SK-N-SH (cell line): Measurements from ENCODE around the gene LGI4. TPM values are rescaled to one million over a fixed set of nuclear protein-coding genes. Genes with fewer than 3 reads are reported as not detected.
A peak's percentile ranks its signal among the peaks of the same experiment; 100 is the strongest.

Source experiments
- CTCF ChIA-PET: fragments of 300-600, 350-600 bp; formaldehyde crosslinking; extraction: SDS; loops from one replicate; lab custom pipeline; 2021; lab: Yijun Ruan, JAX
- POLR2A ChIA-PET: fragments of 350-600 bp; sonication (Branson Sonifier 250); formaldehyde crosslinking; extraction: SDS; loops from one replicate; lab custom pipeline; 2020; ENCODE audit warnings: antibody characterized with exemption, inconsistent platforms; lab: Yijun Ruan, JAX
- DNase-seq: peaks from one replicate; pipeline ENCODE4 v3.0.0; 2012
- H2AFZ ChIP-seq: fragments of 200-600 bp; sonication (generic); 2 replicates; pipeline ENCODE4 v1.8.1; 2016; ENCODE audit warnings: antibody characterized with exemption, mild to moderate bottlenecking, low read depth
- H3F3A ChIP-seq: fragments of 200-600 bp; sonication (generic); replicated peaks from 2 replicates; pipeline ENCODE3; 2016; ENCODE audit warnings: antibody characterized with exemption, mild to moderate bottlenecking; ENCODE audit not compliant: insufficient read depth
- H3K27ac ChIP-seq, 2 experiments: fragments of 200-500 bp in 1 of 2; fragments of 200-600 bp in 1 of 2; sonication (Bioruptor generic) in 1 of 2; sonication (generic), shearing (Covaris generic) in 1 of 2; 2 replicates each; pipeline versions ENCODE4 v1.5.1 to v1.6.1; 2014 to 2016; ENCODE audit warnings: low read depth in 2 of 2, inconsistent platforms in 1 of 2, low read length in 1 of 2, mild to moderate bottlenecking in 1 of 2, mixed read lengths in 1 of 2
- H3K27me3 ChIP-seq: fragments of 200-600 bp; sonication (generic), shearing (Covaris generic); 2 replicates; pipeline ENCODE4 v1.6.1; 2016; ENCODE audit warnings: mixed run types; ENCODE audit not compliant: insufficient read depth
- H3K36me3 ChIP-seq, 2 experiments: fragments of 200-500 bp in 1 of 2; fragments of 200-600 bp in 1 of 2; sonication (Bioruptor generic) in 1 of 2; sonication (generic) in 1 of 2; replicated peaks in 1 of 2; 2 replicates each; pipeline versions ENCODE3 to v1.5.1; 2014 to 2016; ENCODE audit warnings: low read length in 1 of 2, mild to moderate bottlenecking in 1 of 2; ENCODE audit not compliant: insufficient read depth in 2 of 2, control insufficient read depth in 1 of 2
- H3K4me1 ChIP-seq, 2 experiments: fragments of 200-500 bp in 1 of 2; fragments of 200-600 bp in 1 of 2; sonication (Bioruptor generic) in 1 of 2; sonication (generic), shearing (Covaris generic) in 1 of 2; 2 replicates each; pipeline versions ENCODE4 v1.5.1 to v1.6.1; 2014 to 2016; ENCODE audit warnings: low read depth in 1 of 2, low read length in 1 of 2, mixed run types in 1 of 2; ENCODE audit not compliant: insufficient read depth in 2 of 2, control insufficient read depth in 1 of 2
- H3K4me2 ChIP-seq: fragments of 200-600 bp; sonication (generic), shearing (Covaris generic); 2 replicates; pipeline ENCODE4 v1.6.1; 2017; ENCODE audit warnings: mixed run types
- H3K4me3 ChIP-seq, 2 experiments: fragments of 200-500 bp in 1 of 2; fragments of 200-600 bp in 1 of 2; sonication (Bioruptor generic) in 1 of 2; sonication (generic), shearing (Covaris generic) in 1 of 2; 2 replicates each; pipeline versions ENCODE4 v1.5.1 to v1.8.1; 2014 to 2016; ENCODE audit warnings: low read depth in 2 of 2, inconsistent platforms in 1 of 2, low read length in 1 of 2, mild to moderate bottlenecking in 1 of 2, mixed read lengths in 1 of 2, moderate library complexity in 1 of 2
- H3K79me2 ChIP-seq: fragments of 200-600 bp; sonication (generic); 2 replicates; pipeline ENCODE4 v1.8.1; 2017; ENCODE audit warnings: mild to moderate bottlenecking; ENCODE audit not compliant: insufficient read depth
- H3K9ac ChIP-seq: fragments of 200-600 bp; sonication (generic); 2 replicates; pipeline ENCODE4 v1.6.1; 2017; ENCODE audit warnings: mixed run types
- H3K9me2 ChIP-seq: fragments of 200-600 bp; sonication (generic); 2 replicates; pipeline ENCODE4 v1.6.1; 2017; ENCODE audit warnings: mixed run types
- H3K9me3 ChIP-seq: fragments of 200-600 bp; sonication (generic); 2 replicates; pipeline ENCODE4 v1.6.1; 2017; ENCODE audit warnings: mixed run types, mild to moderate bottlenecking, moderate library complexity
- H4K20me1 ChIP-seq: fragments of 200-600 bp; sonication (generic); 2 replicates; pipeline ENCODE4 v1.6.1; 2017; ENCODE audit warnings: mild to moderate bottlenecking, mixed run types; ENCODE audit not compliant: insufficient read depth
- CTCF ChIP-seq: fragments of 200-600 bp; sonication (generic); IDR thresholded peaks from 2 replicates; pipeline ENCODE4 v1.6.1; 2017; ENCODE audit warnings: antibody characterized with exemption, mild to moderate bottlenecking, moderate library complexity
- FOSL2 ChIP-seq: IDR thresholded peaks from 2 replicates; pipeline ENCODE4 v1.4.0; 2012; ENCODE audit warnings: low read depth, mild to moderate bottlenecking, moderate library complexity, borderline replicate concordance
- JUND ChIP-seq: IDR thresholded peaks from 2 replicates; pipeline ENCODE4 v1.4.0; 2012
- MAX ChIP-seq: IDR thresholded peaks from 2 replicates; pipeline ENCODE4 v1.4.0; 2012; ENCODE audit warnings: low read depth
- MXI1 ChIP-seq: IDR thresholded peaks from 2 replicates; pipeline ENCODE4 v1.6.1; 2012; ENCODE audit warnings: mild to moderate bottlenecking, low read depth, low read length, improper control_type of control experiment
- RAD21 ChIP-seq: IDR thresholded peaks from 2 replicates; pipeline ENCODE4 v1.6.1; 2012; ENCODE audit warnings: mild to moderate bottlenecking, low read length
- RCOR1 ChIP-seq: fragments of 150-350 bp; IDR thresholded peaks from 2 replicates; pipeline ENCODE4 v1.6.1; 2017; ENCODE audit warnings: antibody characterized with exemption, low read length
- REST ChIP-seq: IDR thresholded peaks from 2 replicates; pipeline ENCODE4 v1.6.1; 2012; ENCODE audit warnings: mild to moderate bottlenecking, low read depth, low read length, moderate library complexity
- TAF1 ChIP-seq: IDR thresholded peaks from 2 replicates; pipeline ENCODE4 v1.6.1; 2012; ENCODE audit warnings: low read depth, mild to moderate bottlenecking, low read length, moderate library complexity, borderline replicate concordance
- TCF12 ChIP-seq: IDR thresholded peaks from 2 replicates; pipeline ENCODE4 v1.4.0; 2012
- WGBS: methylation state at CpG from one replicate; pipeline ENCODE4 v1.1.6; 2017; ENCODE audit warnings: low lambda C conversion rate; 5-methylcytosine and 5-hydroxymethylcytosine counted together
- polyA plus RNA-seq, 3 experiments: library from polyadenylated mRNA; depleted of rRNA; stranded (reverse); fragments of >200 nt; gene quantifications; 2 replicates each; pipeline ENCODE4 v1.2.3, GENCODE V29; 2012

The LGI4 gene
- polyA plus RNA-seq, 1 of the 3 experiments (the other 2 are of a cell fraction): 0.05 TPM

DNA sequence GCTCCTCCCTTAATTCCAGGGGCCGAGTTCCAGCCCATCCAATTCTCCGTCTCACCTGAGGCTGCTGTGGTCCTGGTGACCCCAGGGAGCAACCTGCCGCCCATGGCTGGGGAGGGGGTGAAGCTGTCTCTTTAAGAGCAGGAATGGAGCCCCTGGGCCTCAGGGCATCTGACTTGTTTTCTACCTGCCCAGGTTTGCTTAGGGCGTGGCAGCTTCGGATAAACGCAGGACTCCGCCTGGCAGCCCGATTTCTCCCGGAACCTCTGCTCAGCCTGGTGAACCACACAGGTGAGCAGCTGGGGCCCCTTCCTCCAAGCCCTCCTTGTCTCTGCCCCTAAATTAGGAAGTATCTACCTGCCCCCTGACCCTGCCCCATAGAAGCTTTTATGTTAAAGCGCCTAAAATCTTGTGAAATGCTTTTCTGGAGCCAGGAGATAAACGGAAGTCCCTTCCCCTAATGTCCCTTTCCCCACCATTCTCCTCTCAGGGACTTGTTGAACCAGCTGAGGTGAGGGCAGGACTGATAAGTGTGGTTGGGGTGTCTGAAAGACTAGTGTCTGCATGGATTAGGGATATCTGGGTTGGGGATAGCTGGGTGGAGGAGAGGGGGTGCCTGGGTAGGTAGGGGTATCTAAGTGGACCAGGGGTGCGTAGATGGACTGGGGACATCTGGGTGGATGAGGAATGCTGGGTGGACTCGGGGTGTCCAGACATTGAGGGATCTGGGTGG, 18.6 kb downstream of the LGI4 start:
- no peak overlapping the region for H3K9ac ChIP-seq
- H3F3A ChIP-seq: no peaks in the 10 kb centered on the region
- peaks cover 0 to 8% of the 10 kb centered on the region in 2 experiments; a peak in 1 of 4 replicates for H3K4me1 ChIP-seq
- H3K27ac ChIP-seq: no peak overlapping the region
- no peaks in the 10 kb centered on the region; the same call in 1 of the 2 replicates for H3K27me3 ChIP-seq
- no peak overlapping the region for H3K4me3 ChIP-seq
- no peaks in the 10 kb centered on the region for H3K36me3 ChIP-seq
- WGBS: 56% methylated on average over 12 of the region's 13 CpGs
- H4K20me1 ChIP-seq: no peaks in the 10 kb centered on the region
- no peak overlapping the region for H3K4me2 ChIP-seq
- no peaks in the 10 kb centered on the region for H3K9me2 ChIP-seq
- DNase-seq: no peak
- H2AFZ ChIP-seq: no peak overlapping the region
- H3K9me3 ChIP-seq: no peaks in the 10 kb centered on the region
- H3K79me2 ChIP-seq: no peaks in the 10 kb centered on the region
- TF ChIP-seq MAX: no peak
- ChIA-PET POLR2A (no interaction called here), CTCF (interaction anchor here (0.6 to 3.9 kb wide), 12 partner anchors 8 to 237 kb away, joined by 3 to 66 read pairs (median 6); partner anchors contain the start of genes FXYD1 and LGI4)

DNA sequence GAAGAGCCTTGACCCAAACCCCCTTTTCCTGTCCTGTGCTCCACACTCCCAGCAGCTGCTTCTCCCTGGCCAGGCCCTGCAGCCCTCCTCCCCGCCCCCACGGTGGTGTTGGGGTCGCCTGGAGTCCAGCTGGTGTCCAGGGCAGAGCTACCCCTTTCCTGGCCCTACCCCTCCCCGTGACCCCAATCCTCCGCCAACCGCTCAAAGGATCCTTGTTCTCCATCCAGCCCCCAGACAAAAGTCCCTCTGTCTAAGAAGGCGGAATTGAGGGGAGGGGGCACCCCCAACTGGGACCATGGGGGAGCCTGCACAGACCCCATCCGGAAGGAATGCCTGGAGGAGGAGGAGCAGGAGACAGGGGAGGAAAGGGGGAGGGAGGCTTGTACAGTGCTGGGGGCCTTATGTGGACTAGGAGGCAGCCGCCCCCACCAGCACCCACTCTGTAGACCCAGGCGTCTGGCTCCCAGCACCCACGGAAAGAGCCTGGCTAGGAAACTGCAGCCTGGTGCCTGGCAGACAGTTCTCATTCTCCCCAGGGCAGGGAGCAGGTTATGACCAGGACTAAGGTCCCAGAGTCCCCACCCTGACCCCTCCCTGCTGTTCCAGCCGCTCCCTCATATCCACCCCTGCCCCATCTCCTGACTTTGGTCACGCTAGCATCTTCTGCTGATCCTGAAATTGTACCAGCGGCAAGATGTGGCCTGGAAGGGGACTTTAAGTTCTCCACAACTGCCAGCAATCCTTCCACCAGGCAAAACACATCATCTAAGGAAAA, 19.5 kb downstream of the LGI4 start, which contains the start of gene FXYD3:
FXYD3 (plus strand) TSS at position 647 of the 775 bp plus-strand sequence. CDS start 3,554 bp downstream, outside the sequence.
- TF ChIP-seq MXI1 (no peak), RCOR1 (no peak), RAD21 (no peak), TCF12 (no peak)
- TF ChIP-seq, all 33 proteins: peak for 0
- peak within 1 kb of the TSS; percentile 42; the same call in 1 of the 2 replicates for H3K4me2 ChIP-seq

DNA sequence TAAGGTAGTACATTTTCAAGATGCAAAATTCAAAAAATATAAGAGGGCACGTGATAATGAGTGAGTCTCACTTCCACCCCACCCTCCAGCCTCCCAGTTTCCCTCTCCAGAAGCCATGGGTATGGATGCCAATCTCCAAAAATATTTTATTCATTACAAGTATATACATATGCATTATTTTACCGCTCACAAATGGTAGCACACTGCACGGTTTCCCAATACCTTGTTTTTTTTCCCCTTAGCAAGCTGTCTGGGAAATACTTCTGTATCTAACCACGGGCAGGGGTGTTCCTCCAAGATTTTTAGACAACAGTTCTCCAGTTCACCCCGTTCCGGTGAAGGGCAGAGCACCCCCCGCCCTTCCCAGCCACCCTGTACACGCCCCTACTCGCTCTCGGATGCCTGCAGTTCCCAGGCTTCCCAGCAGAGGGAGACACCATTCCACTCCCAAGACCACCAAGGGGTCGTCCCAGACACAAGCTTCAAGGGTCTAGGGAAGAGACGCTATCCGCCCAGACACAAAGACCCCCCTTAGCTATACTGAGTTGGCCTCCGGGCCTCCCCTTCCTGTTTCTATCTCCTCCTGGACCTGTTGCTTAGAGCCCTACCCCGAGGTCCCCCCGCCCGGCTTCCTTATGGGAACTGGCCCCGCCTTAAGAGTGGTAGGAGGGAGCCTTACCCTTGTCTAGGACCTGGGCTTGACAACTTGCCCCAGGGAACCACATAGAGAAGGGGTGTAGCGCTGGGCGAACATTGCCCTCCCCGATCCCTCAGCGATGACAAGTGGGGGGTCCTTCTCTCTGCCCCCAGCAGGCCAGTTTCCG, 20.3 kb downstream of the LGI4 start:
- ChIA-PET POLR2A (no interaction called here), CTCF (interaction anchor here (0.6 to 3.9 kb wide), 27 partner anchors 8 to 239 kb away, joined by 3 to 66 read pairs (median 5); partner anchors contain the start of genes FXYD1, FXYD7 and LGI4)
- no peaks in the 10 kb centered on the region for H3K9me2 ChIP-seq
- H3F3A ChIP-seq: no peaks in the 10 kb centered on the region
- DNase-seq: peak; percentile 92
- WGBS: 27% methylated on average over 19 of the region's 23 CpGs
- H4K20me1 ChIP-seq: no peaks in the 10 kb centered on the region
- H2AFZ ChIP-seq: no peak overlapping the region
- H3K9me3 ChIP-seq: no peaks in the 10 kb centered on the region
- no peaks in the 10 kb centered on the region for H3K79me2 ChIP-seq
- peak overlapping the region in 1 of 2 experiments; percentile 44; a peak in 1 of 4 replicates for H3K4me3 ChIP-seq
- H3K36me3 ChIP-seq: no peaks in the 10 kb centered on the region
- H3K27me3 ChIP-seq: no peaks in the 10 kb centered on the region; the same call in 1 of the 2 replicates
- no peak overlapping the region for H3K9ac ChIP-seq
- peak overlapping the region; percentile 42; the same call in 1 of the 2 replicates for H3K4me2 ChIP-seq
- H3K4me1 ChIP-seq: peaks cover 0 to 8% of the 10 kb centered on the region in 2 experiments; a peak in 1 of 4 replicates
- no peak overlapping the region for H3K27ac ChIP-seq
- TF ChIP-seq TAF1 (no peak), CTCF (peak; percentile 96), RAD21 (peak; percentile 70), REST (no peak), JUND (no peak), FOSL2 (no peak)

More for the DNA sequence above, 19.5 kb downstream of the LGI4 start, which contains the start of gene FXYD3:
- H3K4me3 ChIP-seq: peak within 1 kb of the TSS in 1 of 2 experiments; percentile 44; a peak in 1 of 4 replicates
- no peaks in the 10 kb centered on the region for H3F3A ChIP-seq
- H3K4me1 ChIP-seq: peaks cover 0 to 8% of the 10 kb centered on the region in 2 experiments; a peak in 1 of 4 replicates
- H2AFZ ChIP-seq: no peak within 1 kb of the TSS
- CTCF ChIA-PET: interaction anchor here (0.6 to 3.9 kb wide), 27 partner anchors 9 to 238 kb away, joined by 3 to 66 read pairs (median 5); partner anchors contain the start of genes FXYD1, FXYD7 and LGI4
- 72% methylated on average over 12 of the region's 14 CpGs for whole genome bisulfite sequencing
- H3K9ac ChIP-seq: no peak within 1 kb of the TSS
- no peaks in the 10 kb centered on the region for H3K9me3 ChIP-seq
- H3K9me2 ChIP-seq: no peaks in the 10 kb centered on the region
- no peak for DNase-seq
- POLR2A ChIA-PET: no interaction called here
- no peaks in the 10 kb centered on the region for H3K36me3 ChIP-seq
- no peaks in the 10 kb centered on the region for H4K20me1 ChIP-seq
- H3K79me2 ChIP-seq: no peaks in the 10 kb centered on the region
- H3K27me3 ChIP-seq: no peaks in the 10 kb centered on the region; the same call in 1 of the 2 replicates
- H3K27ac ChIP-seq: no peak within 1 kb of the TSS
